ENCODE data around the gene FARS2.

FARS2 gene

GRCh38 chr6:5248302-5249098 is 12.8 kb upstream of the FARS2 start:
- DNase-seq (ENCODE audit: extremely low read depth in 1 of 2, low read depth in 1 of 2): no peak

- DNase-seq (ENCODE audit: extremely low read depth in 1 of 2, low read depth in 1 of 2): no peak
Measured at GRCh38 chr6:5249451-5250122, 11.7 kb upstream of the FARS2 start.

GRCh38 chr6:5250451-5250850 is 10.9 kb upstream of the FARS2 start:
- DNase-seq (ENCODE audit: extremely low read depth in 1 of 2, low read depth in 1 of 2): no peak

GRCh38 chr6:5250911-5251310 is 10.4 kb upstream of the FARS2 start:
- DNase-seq (ENCODE audit: extremely low read depth in 1 of 2, low read depth in 1 of 2): no peak

GRCh38 chr6:5256952-5257351 is 4.4 kb upstream of the FARS2 start:
- no peak for DNase-seq (ENCODE audit: extremely low read depth in 1 of 2, low read depth in 1 of 2)

- DNase-seq (ENCODE audit: extremely low read depth in 1 of 2, low read depth in 1 of 2): no peak
Measured at GRCh38 chr6:5257400-5257799, 3.9 kb upstream of the FARS2 start.

GRCh38 chr6:5259428-5259827 is 1.9 kb upstream of the FARS2 start:
- DNase-seq (ENCODE audit: extremely low read depth in 1 of 2, low read depth in 1 of 2): no peak

- peak; percentile 50 to 57 for DNase-seq (ENCODE audit: extremely low read depth in 1 of 2, low read depth in 1 of 2)
Measured at GRCh38 chr6:5260111-5260620, 1.1 kb upstream of the FARS2 start.

- DNase-seq (ENCODE audit: extremely low read depth in 1 of 2, low read depth in 1 of 2): no peak
Measured at GRCh38 chr6:5261545-5262109, 314 bp downstream of the FARS2 start.

GRCh38 chr6:5266423-5266822 is 5.1 kb downstream of the FARS2 start:
- no peak for DNase-seq (ENCODE audit: extremely low read depth in 1 of 2, low read depth in 1 of 2)

- DNase-seq (ENCODE audit: extremely low read depth in 1 of 2, low read depth in 1 of 2): no peak
Measured at GRCh38 chr6:5270093-5270680, 8.9 kb downstream of the FARS2 start.

GRCh38 chr6:5271926-5272325 is 10.6 kb downstream of the FARS2 start:
- DNase-seq (ENCODE audit: extremely low read depth in 1 of 2, low read depth in 1 of 2): no peak

GRCh38 chr6:5274231-5274630 is 12.9 kb downstream of the FARS2 start:
- no peak for DNase-seq (ENCODE audit: extremely low read depth in 1 of 2, low read depth in 1 of 2)

- no peak for DNase-seq (ENCODE audit: extremely low read depth in 1 of 2, low read depth in 1 of 2)
Measured at GRCh38 chr6:5275497-5275896, 14.2 kb downstream of the FARS2 start.

- DNase-seq (ENCODE audit: extremely low read depth in 1 of 2, low read depth in 1 of 2): no peak
Measured at GRCh38 chr6:5276581-5276980, 15.3 kb downstream of the FARS2 start.

GRCh38 chr6:5277589-5277988 is 16.3 kb downstream of the FARS2 start:
- no peak for DNase-seq (ENCODE audit: extremely low read depth in 1 of 2, low read depth in 1 of 2)

- DNase-seq (ENCODE audit: extremely low read depth in 1 of 2, low read depth in 1 of 2): no peak
Measured at GRCh38 chr6:5278047-5278446, 16.7 kb downstream of the FARS2 start.

GRCh38 chr6:5278565-5279120 is 17.3 kb downstream of the FARS2 start:
- no peak for DNase-seq (ENCODE audit: extremely low read depth in 1 of 2, low read depth in 1 of 2)

GRCh38 chr6:5279891-5280338 is 18.6 kb downstream of the FARS2 start:
- no peak for DNase-seq (ENCODE audit: extremely low read depth in 1 of 2, low read depth in 1 of 2)

GRCh38 chr6:5280920-5281319 is 19.6 kb downstream of the FARS2 start:
- DNase-seq (ENCODE audit: extremely low read depth in 1 of 2, low read depth in 1 of 2): no peak

GRCh38 chr6:5282191-5282623 is 20.9 kb downstream of the FARS2 start:
- no peak for DNase-seq (ENCODE audit: extremely low read depth in 1 of 2, low read depth in 1 of 2)

Data from activated CD8-positive, alpha-beta memory T cell treated with anti-CD3 and anti-CD28 coated beads for 1 hour (primary cell).